Hepatocyte (in vitro differentiated cells): ENCODE results near the gene SLC9A7. TPM values are rescaled to one million over a fixed set of nuclear protein-coding genes. Genes with fewer than 3 reads are reported as not detected.

Source experiments
- DNase-seq: peaks from one replicate; pipeline ENCODE4 v3.0.0-alpha.2; 2016; ENCODE audit warnings: low spot score
- H2AFZ ChIP-seq: fragments of 200-600 bp; sonication (generic); 2 replicates; pipeline ENCODE4 v1.6.0; 2016; ENCODE audit warnings: antibody characterized with exemption, mild to moderate bottlenecking
- H3K27ac ChIP-seq: fragments of 200-600 bp; sonication (generic); 2 replicates; pipeline ENCODE4 v1.5.1; 2016; ENCODE audit warnings: mild to moderate bottlenecking
- H3K27me3 ChIP-seq: fragments of 200-600 bp; sonication (generic); 2 replicates; pipeline ENCODE4 v1.6.1; 2016
- H3K36me3 ChIP-seq: fragments of 200-600 bp; sonication (generic); replicated peaks from 2 replicates; pipeline ENCODE4 v1.5.1; 2016; ENCODE audit warnings: low read depth; ENCODE audit not compliant: insufficient read depth
- H3K4me1 ChIP-seq: fragments of 200-600 bp; sonication (generic); 2 replicates; pipeline ENCODE4 v1.5.1; 2016; ENCODE audit warnings: mild to moderate bottlenecking, moderate library complexity; ENCODE audit not compliant: insufficient read depth
- H3K4me2 ChIP-seq: fragments of 200-600 bp; sonication (generic); 2 replicates; pipeline ENCODE4 v1.6.0; 2016
- H3K4me3 ChIP-seq: fragments of 200-600 bp; sonication (generic); 2 replicates; pipeline ENCODE4 v1.5.1; 2016; ENCODE audit warnings: mild to moderate bottlenecking
- H3K79me2 ChIP-seq: fragments of 200-600 bp; sonication (generic); 2 replicates; pipeline ENCODE4 v1.6.0; 2017; ENCODE audit warnings: mild to moderate bottlenecking
- H3K9me2 ChIP-seq: fragments of 200-600 bp; sonication (generic); replicated peaks from 2 replicates; pipeline ENCODE4 v1.6.0; 2017; ENCODE audit warnings: mild to moderate bottlenecking; ENCODE audit not compliant: insufficient read depth
- H3K9me3 ChIP-seq: fragments of 200-600 bp; sonication (generic); 2 replicates; pipeline ENCODE4 v1.5.1; 2016; ENCODE audit warnings: low read depth, mild to moderate bottlenecking
- H4K20me1 ChIP-seq: fragments of 200-600 bp; sonication (generic); 2 replicates; pipeline ENCODE4 v1.6.0; 2016; ENCODE audit warnings: mild to moderate bottlenecking; ENCODE audit not compliant: insufficient read depth, poor library complexity, severe bottlenecking
- EZH2 ChIP-seq: fragments of 200-600 bp; sonication (generic); IDR thresholded peaks from 2 replicates; pipeline ENCODE4 v1.6.1; 2016; ENCODE audit warnings: antibody characterized with exemption, mild to moderate bottlenecking, borderline replicate concordance
- EZH2phosphoT487 ChIP-seq: fragments of 200-600 bp; sonication (generic); IDR thresholded peaks from one replicate; pipeline ENCODE4 v1.6.1; 2018; ENCODE audit warnings: antibody characterized with exemption, mild to moderate bottlenecking, low read depth, moderate library complexity; ENCODE audit not compliant: unreplicated experiment, severe bottlenecking
- WGBS: methylation state at CpG from one replicate; pipeline ENCODE4 v1.1.6; 2016; ENCODE audit warnings: low lambda C conversion rate; ENCODE audit errors: missing lambda C conversion rate; 5-methylcytosine and 5-hydroxymethylcytosine counted together
- polyA plus RNA-seq: library from polyadenylated mRNA; unstranded; fragments of >200 nt; fragmentation: Nextera tagmentation; extraction: Ambion mirVana; gene quantifications from 2 replicates; pipeline ENCODE4 v1.2.1, GENCODE V29; 2016
- total RNA-seq: library from RNA; depleted of rRNA; stranded (reverse); fragments of >200 nt; gene quantifications from 2 replicates; pipeline ENCODE4 v1.2.3, GENCODE V29; 2014
- TF ChIP-seq, protein P1 (sequence below): fragments of 200-600 bp; sonication (generic); IDR thresholded peaks from 2 replicates; pipeline ENCODE4 v1.5.1; 2016; ENCODE audit warnings: antibody characterized with exemption, mild to moderate bottlenecking; ENCODE audit not compliant: poor library complexity

Gene SLC9A7
- total and polyA plus RNA-seq, 2 experiments from 2014 or later: 3.6 to 8.1 TPM

- H3K4me1 ChIP-seq: no peaks in the 10 kb centered on the region
- no peak for DNase-seq
- H3K27me3 ChIP-seq: no peaks in the 10 kb centered on the region
- no peaks in the 10 kb centered on the region for H4K20me1 ChIP-seq
- H3K36me3 ChIP-seq: no peaks in the 10 kb centered on the region
- 78% methylated on average over 3 of the region's 3 CpGs for WGBS
- no peak for TF ChIP-seq EZH2
- TF ChIP-seq EZH2phosphoT487: no peak
- TF ChIP-seq, protein P1, sequence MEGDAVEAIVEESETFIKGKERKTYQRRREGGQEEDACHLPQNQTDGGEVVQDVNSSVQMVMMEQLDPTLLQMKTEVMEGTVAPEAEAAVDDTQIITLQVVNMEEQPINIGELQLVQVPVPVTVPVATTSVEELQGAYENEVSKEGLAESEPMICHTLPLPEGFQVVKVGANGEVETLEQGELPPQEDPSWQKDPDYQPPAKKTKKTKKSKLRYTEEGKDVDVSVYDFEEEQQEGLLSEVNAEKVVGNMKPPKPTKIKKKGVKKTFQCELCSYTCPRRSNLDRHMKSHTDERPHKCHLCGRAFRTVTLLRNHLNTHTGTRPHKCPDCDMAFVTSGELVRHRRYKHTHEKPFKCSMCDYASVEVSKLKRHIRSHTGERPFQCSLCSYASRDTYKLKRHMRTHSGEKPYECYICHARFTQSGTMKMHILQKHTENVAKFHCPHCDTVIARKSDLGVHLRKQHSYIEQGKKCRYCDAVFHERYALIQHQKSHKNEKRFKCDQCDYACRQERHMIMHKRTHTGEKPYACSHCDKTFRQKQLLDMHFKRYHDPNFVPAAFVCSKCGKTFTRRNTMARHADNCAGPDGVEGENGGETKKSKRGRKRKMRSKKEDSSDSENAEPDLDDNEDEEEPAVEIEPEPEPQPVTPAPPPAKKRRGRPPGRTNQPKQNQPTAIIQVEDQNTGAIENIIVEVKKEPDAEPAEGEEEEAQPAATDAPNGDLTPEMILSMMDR: no peak
- H3K9me3 ChIP-seq: no peaks in the 10 kb centered on the region
- no peak overlapping the region for H3K27ac ChIP-seq
- no peaks in the 10 kb centered on the region for H3K9me2 ChIP-seq
- H3K4me2 ChIP-seq: no peak overlapping the region
- H3K4me3 ChIP-seq: no peak overlapping the region
- H2AFZ ChIP-seq: no peak overlapping the region
- H3K79me2 ChIP-seq: no peaks in the 10 kb centered on the region
Measured at GRCh38 chrX:46704767-46705386, 54.0 kb downstream of the SLC9A7 start.

DNA sequence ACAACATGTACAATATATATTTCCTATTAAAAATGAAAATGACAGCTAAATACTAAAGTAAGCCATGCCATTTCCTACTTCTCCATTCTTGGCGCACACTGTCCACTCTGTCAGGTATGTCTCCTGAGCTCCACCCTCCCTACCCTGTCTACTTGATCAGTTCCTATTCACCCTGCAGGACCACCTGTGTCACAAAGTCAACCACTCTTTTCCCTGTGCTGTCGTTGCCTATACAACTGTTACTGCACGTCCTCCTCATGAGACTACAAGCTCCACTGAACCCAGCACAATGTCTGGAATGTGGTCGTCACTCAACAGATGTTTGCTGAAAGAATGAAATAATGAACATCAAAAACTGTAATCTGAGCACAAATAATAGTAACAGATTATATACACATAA is 54.9 kb downstream of the SLC9A7 start:
- 81% methylated on average over 4 of the region's 4 CpGs for WGBS
- Histone ChIP-seq H2AFZ (no peak overlapping the region), H3K27me3 (no peaks in the 10 kb centered on the region), H3K79me2 (no peaks in the 10 kb centered on the region), H3K4me1 (no peaks in the 10 kb centered on the region), H3K4me2 (no peak overlapping the region), H3K9me2 (no peaks in the 10 kb centered on the region), H3K27ac (no peak overlapping the region), H3K4me3 (no peak overlapping the region), H4K20me1 (no peaks in the 10 kb centered on the region), H3K9me3 (no peaks in the 10 kb centered on the region), H3K36me3 (no peaks in the 10 kb centered on the region)
- DNase-seq: no peak
- TF ChIP-seq, protein P1: no peak
- TF ChIP-seq EZH2phosphoT487 (no peak), EZH2 (no peak)

DNA sequence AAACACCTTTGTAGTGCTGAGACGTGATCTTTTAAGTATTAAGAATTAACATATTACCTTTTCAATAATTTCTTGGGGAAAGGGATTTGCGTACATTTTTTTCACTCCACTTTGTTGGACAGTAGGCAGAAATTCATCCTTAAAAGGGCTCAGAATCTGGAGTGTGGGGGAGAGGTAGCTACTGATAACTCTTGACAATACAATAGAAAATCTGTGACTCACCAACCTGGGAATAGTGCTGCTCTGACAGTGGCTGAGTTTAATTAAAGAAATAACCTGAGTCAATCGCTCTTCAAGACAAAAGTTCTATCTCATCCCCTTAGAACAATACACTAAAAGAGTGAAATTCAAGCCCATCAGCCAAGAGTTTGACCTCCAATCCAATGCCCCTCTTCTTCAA is 60.2 kb downstream of the SLC9A7 start:
- Histone ChIP-seq H3K27ac (no peak overlapping the region), H3K36me3 (no peaks in the 10 kb centered on the region), H3K9me2 (no peaks in the 10 kb centered on the region), H4K20me1 (no peaks in the 10 kb centered on the region), H3K9me3 (no peaks in the 10 kb centered on the region), H3K4me2 (no peak overlapping the region), H3K4me3 (no peak overlapping the region), H3K79me2 (no peaks in the 10 kb centered on the region), H3K4me1 (no peaks in the 10 kb centered on the region), H2AFZ (no peak overlapping the region), H3K27me3 (no peaks in the 10 kb centered on the region)
- 75% methylated on average over 3 of the region's 3 CpGs for whole genome bisulfite sequencing
- TF ChIP-seq, protein P1: no peak
- no peak for TF ChIP-seq EZH2
- no peak for TF ChIP-seq EZH2phosphoT487
- DNase-seq: no peak
